Panc1 (cell line): ENCODE data around the gene CKB.

Source experiments
- CTCF ChIP-seq: fragments of 450-650 bp; IDR thresholded peaks from 2 replicates; pipeline ENCODE4 v1.5.1; 2017; ENCODE audit warnings: mild to moderate bottlenecking
- POLR2AphosphoS5 ChIP-seq: IDR thresholded peaks from 2 replicates; pipeline ENCODE4 v1.6.1; 2012; ENCODE audit warnings: mild to moderate bottlenecking, low read depth, low read length, moderate library complexity
- REST ChIP-seq, 2 experiments: IDR thresholded peaks; 2 replicates each; pipeline ENCODE4 v1.6.1; 2011 to 2012; ENCODE audit warnings: low read depth in 2 of 2, control low read depth in 1 of 2, low read length in 1 of 2, mild to moderate bottlenecking in 1 of 2, moderate library complexity in 1 of 2; ENCODE audit not compliant: insufficient read depth in 1 of 2

- no peak for TF ChIP-seq POLR2AphosphoS5
- TF ChIP-seq CTCF: no peak
- TF ChIP-seq REST (IDR thresholded peaks at IDR 0.05; ENCODE audit: insufficient read depth in 1 of 2, low read depth in 2 of 2, low read length in 1 of 2): no peak
These were observed 49.7 kb downstream of the CKB start for GRCh38 chr14:103472939-103473338.
